CD4-positive, alpha-beta T cell treated with Interleukin-10 for 1 hour (primary cell): Measurements from ENCODE around the gene IRGQ.

Experiments
- DNase-seq: peaks from one replicate; pipeline ENCODE4 v3.0.0-alpha.2; 2020

The IRGQ gene

DNA sequence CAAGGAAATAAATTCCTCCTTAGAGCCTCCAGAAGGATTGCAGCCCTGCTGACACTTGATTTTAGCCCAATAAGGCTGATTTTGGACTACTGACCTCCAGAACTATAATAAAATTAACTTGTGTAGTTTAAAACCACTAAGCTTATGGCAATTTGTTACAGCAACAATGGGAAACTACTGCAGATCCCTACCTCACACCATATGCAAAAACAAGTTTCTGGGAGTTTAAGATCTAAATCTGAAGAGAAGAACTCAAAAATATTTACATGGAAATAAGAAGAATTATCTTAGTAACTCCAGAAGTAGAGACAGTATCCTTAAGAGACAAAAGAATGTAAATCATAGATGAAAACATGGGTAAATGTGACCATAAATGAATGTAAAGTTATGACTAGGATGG lies 57.0 kb downstream of the IRGQ start:
- no peak for DNase-seq

GRCh38 chr19:43534816-43535761 lies 60.8 kb downstream of the IRGQ start:
- no peak for DNase-seq
